Measurements from ENCODE around the gene USP20.
"Not testable (repeated sequence)": the region's sequence is repeated elsewhere in the genome, so short reads cannot be mapped to it uniquely, and the experiment has no call there.

USP20 gene

DNA sequence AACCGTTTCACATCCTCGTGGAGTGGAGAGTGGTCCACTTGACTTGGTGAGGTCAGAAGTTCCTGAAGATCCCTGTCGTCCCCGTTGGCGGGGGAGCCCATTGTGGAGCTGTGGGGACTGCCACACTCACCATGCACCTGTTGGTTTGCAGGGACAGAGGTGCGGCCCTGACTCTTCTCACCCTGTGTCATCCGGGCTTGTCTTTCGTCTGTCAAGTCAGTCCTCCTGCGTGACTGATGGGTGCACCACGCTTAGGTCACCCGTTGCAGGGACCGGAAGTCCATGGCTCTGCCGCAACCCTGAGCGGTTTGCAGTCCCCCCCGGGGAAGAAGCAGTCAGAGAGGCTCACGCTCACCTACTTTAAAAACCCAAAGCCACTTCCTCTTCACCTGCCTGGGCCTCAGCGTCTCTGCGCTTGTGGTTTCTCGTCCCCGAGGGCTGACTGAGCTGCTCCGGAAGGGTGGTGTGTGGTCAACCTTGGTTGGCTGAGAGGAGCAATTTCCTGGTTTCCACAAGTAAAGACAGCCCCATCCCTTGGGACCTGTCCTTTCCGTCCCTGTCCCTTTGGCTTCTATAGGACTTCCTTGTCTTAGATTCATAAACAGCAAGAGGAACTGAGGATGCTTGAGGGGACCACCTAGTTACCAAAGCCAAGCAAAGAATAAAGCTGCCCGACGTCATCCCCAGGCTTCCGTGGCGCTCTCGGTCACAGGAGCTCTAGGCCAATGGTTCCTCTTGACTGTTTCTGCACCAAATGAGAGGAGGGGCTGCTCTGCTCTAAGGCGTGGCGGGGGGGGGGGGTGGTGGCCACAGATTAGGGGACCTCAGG is 53.2 kb downstream of the USP20 start:
- in situ Hi-C loops (cut with HindIII; ENCODE audit: low sequenced_read_pairs), result no loop called here

DNA sequence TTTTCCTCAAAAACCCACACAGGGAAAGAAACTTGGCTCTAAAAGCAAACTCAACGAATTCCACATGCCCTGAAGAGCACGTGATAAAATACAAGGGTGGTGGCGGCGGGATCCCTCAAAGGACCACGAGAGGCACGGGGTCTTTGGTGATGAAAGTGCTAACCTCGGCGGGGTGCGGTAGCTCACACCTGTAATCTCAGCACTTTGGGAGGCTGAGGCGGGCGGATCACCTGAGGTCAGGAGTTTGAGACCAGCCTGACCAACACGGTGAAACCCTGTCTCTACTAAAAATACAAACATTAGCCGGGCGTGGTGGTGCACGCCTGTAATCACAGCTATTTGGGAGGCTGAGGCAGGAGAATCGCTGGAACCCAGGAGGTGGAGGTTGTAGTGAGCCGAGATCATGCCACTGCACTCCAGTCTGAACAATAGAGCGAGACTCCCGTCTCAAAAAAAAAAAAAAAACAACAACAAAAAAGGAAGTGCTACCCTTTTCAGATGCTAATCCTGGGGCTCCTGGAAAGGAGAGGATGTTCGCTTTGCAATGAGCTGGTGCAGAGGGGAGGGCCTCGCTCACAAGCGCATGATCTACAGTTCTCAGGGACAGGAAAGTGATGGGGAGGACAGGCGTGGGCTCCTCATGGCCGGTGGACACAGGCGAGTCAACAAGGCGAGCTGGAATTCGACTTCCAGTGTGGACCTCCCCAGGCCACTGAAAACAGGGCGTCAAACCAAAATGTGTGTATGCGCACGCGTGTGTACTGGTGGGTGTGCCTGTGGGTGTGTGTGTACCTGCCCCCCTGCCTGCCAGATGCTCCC is 54.1 kb downstream of the USP20 start:
- in situ Hi-C loops (cut with HindIII; ENCODE audit: low sequenced_read_pairs), result no loop called here

DNA sequence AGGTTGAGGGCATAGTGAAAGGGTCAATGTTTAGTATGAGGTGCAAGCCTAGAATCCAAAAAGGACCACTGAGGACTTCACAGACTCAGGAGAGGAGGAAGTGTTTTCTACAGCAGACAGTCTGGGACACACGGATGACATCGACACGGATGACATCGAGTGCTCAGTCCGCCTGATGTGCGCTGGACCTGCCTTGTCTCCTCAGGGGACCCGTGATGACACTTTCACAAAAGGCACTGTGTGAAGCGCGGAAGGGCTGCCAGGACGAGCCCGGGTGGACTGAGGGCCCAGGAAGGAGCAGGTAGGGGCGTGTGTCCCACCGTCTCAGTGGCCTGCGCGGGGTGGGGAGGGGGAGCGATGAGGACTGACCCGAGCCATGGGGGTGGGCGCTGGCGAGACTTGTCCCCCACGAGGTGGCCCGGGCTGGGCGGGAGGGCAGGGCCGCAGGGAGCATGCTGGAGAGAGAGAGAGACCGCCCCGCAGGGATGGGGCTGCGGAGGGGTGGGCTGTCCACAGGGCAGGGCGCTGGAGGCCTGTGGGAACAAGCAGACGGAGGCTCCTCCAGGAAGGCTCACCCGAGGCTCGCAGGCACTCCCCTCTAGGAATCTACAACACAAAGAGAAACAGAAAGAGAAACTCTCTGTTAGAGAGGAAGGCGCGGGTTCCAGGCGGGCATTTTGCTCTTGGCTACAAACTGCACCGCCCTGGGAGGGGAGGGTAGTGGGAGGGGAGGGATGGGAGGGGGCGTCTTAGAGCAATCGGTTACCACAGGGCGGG is 54.9 kb downstream of the USP20 start:
- in situ Hi-C loops (cut with HindIII; ENCODE audit: low sequenced_read_pairs), result no loop called here

DNA sequence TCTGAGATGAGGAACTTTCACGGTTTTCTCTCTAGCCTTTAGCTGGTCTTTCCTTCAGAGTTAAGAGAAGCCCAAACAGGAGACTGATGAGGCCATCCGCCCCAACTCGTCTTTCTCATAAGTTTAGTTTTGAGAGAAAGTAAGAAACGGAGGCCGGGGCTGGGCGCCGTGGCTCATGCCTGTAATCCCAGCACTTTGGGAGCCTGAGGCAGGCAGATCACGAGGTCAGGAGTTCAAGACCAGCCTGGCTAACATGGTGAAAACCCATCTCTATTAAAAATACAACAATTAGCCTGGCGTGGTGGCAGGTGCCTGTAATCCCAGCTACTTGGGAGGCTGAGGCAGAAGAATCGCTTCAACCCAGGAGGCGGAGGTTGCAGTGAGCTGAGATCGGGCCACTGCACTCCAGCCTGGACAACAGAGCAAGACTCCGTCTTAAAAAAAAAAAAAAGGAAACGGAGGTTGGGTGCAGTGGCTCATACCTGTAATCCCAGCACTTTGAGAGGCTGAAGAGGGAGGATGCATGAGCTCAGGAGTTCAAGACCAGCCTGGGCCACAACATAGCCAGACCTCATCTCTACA is 55.6 kb downstream of the USP20 start:
- in situ Hi-C loops (cut with HindIII; ENCODE audit: low sequenced_read_pairs), result not testable (repeated sequence)

DNA sequence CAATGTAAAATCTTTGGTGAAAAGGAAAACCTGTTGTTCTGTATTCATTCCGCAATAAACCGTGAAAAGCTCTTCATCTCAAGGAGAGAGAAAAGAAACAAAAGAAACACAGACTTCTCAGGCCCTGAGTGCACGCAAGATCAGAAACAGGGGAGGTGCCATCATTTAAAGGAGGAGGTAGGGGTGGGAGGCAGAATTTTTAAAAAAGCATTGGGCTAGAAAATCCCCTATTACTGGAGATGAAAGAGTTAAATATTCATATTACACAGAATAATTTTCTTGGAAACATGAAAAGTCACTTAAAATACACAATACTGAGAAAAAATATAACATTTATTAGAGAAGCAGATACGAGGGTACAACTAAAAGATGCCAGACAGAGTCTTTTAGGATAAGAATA is 56.3 kb downstream of the USP20 start:
- in situ Hi-C loops (cut with HindIII; ENCODE audit: low sequenced_read_pairs), result no loop called here

DNA sequence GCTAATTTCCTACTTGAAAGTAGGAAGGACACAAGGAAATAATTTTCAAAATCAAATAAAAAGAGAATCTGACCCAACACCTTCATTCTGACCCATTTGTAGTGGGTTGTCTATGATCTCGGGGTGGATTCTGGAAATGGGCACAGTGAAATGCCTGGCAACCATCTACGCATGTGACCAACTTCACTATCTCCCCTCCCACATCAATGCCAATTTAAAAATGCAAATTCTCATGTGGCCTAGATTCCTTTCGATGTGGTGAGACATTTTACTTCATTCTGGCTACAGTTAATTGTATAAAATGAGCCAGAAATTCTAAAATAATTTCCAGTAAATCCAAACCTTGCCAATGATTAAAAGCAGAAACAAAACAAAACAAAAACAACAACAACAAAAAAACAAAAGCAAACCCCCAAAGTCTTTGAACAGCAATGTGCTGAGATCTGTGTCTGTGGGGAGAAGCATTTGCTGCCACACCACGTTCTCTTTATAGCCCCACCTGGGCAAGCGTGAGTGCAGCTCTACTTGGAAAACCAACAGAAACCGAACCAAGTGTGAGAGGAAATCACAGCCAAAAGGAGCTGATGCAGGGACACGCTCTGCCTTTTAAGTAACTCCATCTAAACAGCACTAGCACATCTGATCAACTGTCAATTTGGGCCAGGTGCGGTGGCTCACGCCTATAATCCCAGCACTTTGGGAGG is 59.0 kb downstream of the USP20 start:
- in situ Hi-C loops (cut with HindIII; ENCODE audit: low sequenced_read_pairs), result no loop called here

DNA sequence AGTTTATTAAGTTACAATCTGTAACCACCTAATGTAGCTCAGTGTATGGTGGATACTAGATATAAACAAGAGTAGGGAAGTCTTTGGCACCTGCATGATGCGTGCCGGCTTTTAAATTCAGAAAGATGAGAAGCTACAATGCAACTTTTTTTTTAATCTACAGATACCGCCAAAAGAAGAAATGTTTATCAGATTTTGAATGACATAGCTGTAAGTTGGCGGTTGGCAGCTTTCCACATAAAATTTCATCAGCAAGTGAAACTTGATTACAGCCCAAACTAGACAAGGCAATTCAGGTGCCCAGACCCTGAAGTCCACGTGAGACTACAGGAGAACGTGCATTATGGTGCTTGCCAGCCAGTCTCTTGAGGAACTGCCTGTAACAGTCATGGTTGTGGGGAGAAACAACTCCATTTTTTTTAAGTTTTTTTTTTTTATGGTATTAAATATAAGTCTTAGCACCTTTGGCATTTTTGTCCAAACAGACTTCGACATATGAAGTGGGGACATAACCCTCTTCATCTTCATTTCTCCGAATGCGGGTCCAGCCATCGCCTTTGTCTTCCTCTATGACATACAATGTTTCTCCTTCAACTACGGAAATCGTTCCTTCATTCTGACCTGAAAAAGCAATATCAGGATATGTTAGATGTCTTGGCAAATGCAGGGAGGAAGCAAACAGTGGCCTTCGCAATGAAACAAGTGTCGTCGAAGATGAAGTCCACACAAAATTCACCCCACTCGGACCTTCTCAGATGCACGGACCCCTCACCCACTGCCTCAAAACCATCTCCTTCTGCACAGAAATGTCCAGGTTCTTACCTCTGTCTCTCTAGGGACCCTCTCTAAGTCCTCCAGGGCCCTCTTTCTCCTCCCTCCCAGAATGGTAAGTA is 60.4 kb downstream of the USP20 start:
- in situ Hi-C loops (cut with HindIII; ENCODE audit: low sequenced_read_pairs), result no loop called here

DNA sequence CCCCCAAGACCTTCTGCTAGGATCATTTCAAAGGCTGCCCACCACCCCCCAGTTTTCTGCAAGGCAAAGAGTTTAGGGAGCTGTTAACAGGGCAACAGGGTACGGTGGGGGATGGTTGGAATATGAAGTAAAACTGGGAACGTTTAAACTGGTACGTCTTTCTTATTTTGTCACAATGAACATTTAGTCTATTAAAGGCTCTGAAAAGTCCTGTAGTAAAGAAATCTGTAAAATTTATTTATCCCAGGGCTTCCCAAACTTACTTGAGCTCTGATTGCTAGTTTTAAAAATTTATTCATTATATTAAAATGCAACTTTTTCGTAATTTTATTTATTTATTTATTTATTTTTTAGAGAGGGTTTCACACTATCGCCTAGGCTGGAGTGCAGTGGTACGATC is 62.0 kb downstream of the USP20 start:
- in situ Hi-C loops (cut with HindIII; ENCODE audit: low sequenced_read_pairs), result no loop called here

DNA sequence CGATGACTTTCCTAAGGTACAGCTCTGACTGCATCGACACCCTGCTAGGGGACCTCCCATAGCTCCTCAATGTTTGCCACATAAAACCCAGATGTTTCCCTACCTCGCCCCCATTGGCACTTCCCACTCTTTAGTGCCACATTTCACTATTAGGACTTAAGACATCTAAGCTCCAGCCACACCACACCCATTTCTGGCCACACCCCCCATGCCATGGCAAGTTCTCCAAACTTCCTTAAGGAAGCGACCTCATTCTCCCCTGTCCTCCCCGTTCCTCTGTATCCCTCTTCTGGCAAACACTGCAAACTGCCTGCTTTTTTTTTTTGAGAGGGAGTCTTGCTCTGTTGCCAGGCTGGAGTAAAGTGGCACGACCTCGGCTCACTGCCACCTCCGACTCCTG is 62.9 kb downstream of the USP20 start:
- in situ Hi-C loops (cut with HindIII; ENCODE audit: low sequenced_read_pairs), result no loop called here

DNA sequence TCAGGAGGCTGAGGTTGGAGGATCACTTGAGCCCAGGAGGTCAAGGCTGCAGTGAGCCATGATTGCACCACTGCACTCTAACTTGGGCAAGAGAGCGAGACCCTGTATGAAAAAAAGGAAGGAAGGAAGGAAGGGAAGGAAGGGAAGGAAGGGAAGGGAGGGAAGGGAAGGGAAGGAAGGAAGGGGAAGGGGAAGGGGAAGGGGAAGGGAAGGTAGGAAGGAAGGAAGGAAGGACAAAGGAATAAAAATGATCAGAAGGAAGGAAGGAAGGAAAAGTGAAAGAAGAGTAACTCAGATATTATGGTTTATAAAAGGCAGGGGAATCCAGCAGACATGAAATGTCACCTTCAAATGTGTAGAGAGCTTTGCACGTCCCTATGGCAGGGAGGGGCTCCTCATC is 64.4 kb downstream of the USP20 start:
- in situ Hi-C loops (cut with HindIII; ENCODE audit: low sequenced_read_pairs), result no loop called here

DNA sequence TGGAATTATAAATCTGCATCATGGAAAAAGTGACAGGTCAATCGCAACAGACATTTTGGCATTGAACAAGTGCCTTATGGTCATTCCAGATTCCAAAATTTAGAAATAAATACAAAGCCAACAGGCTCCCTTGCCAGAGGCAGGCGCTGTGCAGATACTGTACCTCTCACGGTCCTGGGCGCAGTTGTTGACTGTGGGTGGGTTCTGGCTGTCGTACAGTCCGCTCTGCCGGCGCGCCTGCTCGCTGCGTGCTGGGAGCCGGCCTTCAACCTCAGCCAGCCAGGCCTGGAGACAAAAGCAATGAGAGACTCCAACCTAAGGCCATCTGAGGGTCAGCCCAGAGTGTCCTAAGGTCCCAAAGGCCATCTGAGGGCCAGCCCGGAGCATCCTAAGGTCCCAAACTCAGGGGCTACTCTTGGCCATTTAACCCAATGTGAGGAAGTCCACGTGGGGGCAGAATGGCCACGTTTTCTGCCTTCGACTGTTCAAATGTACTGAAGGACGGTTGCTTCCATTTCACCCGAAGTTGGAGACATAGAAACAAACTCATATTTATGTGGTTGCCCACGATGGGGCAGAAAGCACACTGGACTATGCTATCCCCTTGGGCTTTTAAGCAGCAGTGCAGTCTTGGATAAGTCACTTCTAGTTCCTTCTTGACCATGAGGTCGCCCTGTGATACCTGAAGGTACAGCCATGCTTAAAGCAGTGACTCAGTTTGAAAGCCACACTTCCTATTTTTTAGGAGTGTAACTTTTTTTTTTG is 65.2 kb downstream of the USP20 start:
- in situ Hi-C loops (cut with HindIII; ENCODE audit: low sequenced_read_pairs), result no loop called here

DNA sequence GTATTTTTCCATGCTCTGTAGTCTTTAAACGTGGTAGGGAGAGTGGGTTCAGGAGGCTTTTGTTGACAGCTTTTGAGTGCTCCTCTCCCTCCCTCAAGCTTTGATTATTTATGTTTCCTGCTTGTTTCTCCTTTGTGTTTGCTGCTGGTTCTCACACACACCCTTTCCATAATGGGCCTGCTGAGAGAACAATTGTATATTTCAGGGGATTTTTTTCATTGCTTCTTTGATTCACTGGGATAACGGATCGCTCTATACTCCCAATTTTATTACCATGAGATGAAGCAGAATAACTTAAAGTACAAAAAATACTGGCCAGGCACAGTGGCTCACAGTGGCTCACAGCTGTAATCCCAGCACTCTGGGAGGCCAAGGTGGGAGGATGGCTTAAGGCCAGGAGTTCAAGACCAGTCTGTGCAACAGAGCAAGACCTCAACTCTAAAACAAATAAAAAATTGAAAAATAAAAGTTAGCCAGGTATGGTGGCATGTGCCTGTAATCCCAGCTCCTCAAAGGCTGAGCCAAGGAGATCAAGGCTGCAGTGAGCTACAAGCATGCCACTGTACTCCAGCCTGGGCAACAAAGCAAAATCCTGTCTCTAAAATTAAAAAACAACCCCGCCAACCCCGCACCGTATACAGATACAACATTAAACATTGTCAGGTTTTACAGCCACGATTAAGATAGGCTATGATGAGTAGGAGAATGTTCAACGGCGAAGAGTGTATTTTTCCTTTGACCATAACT is 66.9 kb downstream of the USP20 start:
- in situ Hi-C loops (cut with HindIII; ENCODE audit: low sequenced_read_pairs), result no loop called here

DNA sequence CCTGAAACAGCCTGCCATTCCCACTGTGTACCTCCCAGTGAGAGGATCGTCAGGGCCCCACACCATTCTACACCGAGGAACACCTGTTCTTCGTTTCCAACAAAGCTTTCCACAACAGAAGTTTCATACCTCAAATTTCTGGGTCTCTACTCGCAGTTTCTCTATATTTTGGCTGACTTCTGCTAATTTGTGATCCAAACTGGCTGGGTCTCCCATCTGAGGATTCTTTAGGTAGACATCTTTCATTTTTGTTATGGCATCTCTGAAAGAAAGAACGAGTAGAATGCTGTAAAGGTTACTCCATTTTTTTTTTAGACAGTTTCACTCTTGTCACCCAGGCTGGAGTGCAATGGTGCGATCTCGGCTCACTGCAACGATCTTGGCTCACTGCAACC is 67.5 kb downstream of the USP20 start:
- in situ Hi-C loops (cut with HindIII; ENCODE audit: low sequenced_read_pairs), result no loop called here

DNA sequence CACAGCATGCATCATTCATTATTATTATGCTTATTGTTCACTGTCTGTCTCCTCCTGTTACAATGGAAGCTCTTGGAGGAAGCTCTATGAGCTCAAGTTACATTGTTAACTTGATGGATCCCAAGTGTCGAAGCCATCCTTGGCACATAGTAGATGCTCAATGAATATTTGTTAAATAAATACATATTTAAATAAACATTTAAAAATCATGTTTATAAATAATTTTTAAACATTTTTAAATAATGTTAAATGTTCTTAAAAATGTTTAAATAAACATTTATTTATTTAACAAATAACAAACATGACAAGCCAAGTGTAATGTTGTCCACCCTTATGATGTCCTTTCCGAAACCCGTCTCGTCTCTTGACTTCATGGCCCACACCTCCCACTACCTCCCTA is 69.5 kb downstream of the USP20 start:
- in situ Hi-C loops (cut with HindIII; ENCODE audit: low sequenced_read_pairs), result no loop called here

DNA sequence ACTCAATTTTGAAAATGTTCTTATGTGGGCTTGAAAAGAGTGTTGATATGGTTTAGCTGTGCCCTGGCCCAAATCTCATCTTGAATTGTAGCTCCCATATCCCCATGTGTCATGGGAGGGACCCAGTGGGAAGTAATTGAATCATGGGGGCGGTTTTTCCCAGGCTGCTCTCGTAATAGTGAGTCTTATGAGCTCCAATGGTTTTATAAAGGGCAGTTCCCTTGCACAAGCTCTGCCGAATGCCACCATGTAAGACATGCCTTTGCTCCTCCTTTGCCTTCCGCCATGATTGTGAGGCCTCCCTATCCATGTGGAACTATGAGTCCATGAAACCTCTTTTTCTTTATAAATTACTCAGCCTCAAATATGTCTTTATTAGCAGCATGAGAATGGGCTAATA is 71.0 kb downstream of the USP20 start:
- in situ Hi-C loops (cut with HindIII; ENCODE audit: low sequenced_read_pairs), result no loop called here

DNA sequence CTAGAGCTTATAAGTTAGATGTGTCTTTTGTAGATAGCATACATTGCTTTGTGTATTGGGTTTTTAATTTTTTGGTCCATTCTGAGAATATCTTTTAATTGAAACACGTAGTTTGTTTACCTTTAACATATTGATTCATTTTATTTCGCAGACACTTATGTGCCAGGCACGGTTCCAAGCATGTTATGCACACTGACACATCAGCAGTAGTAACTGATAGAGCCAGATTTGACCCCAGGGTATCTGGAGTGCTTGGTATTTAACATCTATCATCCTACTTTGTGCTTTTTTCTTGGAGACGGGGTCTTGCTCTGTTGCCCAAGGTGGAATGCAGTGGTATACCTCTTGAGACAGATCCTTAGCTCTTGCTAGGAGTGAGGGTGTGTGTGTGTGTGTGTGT is 71.9 kb downstream of the USP20 start:
- in situ Hi-C loops (cut with HindIII; ENCODE audit: low sequenced_read_pairs), result no loop called here

DNA sequence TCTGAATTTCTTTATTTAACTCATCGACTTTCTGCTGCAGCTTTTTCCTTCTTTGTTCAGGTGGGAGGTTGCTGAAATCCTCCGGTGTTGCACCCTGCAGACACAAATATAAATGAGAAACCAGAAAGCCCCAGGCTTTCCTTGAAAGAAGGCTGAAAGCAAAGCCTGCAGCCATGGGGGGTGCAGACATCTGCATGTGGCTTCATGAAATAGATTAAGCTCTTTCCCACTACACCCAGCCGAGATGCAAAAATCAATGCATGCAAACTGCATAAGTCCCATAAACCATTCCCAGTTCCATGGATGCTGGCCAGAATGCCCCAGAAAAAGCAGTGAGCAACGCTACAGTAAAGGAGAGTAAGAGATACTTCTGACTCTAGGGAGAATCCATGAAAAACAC is 73.6 kb downstream of the USP20 start:
- in situ Hi-C loops (cut with HindIII; ENCODE audit: low sequenced_read_pairs), result no loop called here

DNA sequence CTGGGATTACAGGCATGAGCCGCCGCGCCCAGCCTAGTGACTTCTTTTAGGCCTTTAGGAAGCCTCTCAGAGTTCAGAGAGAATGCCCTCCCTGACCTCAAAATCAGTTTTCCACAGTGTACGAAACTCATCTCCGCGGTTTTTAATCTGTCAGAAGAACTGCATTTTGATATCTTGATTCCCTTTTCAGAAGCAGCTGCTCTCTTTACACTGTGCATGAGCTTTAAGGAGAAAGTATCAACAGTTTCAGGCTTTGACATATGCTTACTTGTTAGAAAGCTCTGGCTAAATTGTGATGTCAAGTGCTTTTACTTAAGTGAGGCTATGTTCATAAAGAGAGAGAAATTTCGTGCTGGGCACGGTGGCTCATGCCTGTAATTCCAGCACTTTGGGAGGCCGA is 74.6 kb downstream of the USP20 start:
- in situ Hi-C loops (cut with HindIII; ENCODE audit: low sequenced_read_pairs), result no loop called here

Measured in DLD1 (cell line).